SK-N-SH treated with all-trans-retinoic acid at 6 μM for 48 hours (cell line): ENCODE measurements around the gene TRIM24.

ENCODE experiments used
- ATAC-seq: fragments of 200-7000 bp; cut with Tn5 transposase; 3 replicates; pipeline ENCODE4 v1.9.1; 2020; ENCODE audit warnings: mild to moderate bottlenecking, moderate library complexity
- BACH2 ChIP-seq: fragments of 250-450 bp; sonication (Bioruptor Pico); IDR thresholded peaks from 2 replicates; pipeline ENCODE4 v1.9.0; 2021; ENCODE audit warnings: mild to moderate bottlenecking, borderline replicate concordance
- CSDC2 ChIP-seq: fragments of 250-450 bp; sonication (Bioruptor Pico); IDR thresholded peaks from 2 replicates; pipeline ENCODE4 v1.5.0; 2020; ENCODE audit warnings: mild to moderate bottlenecking, moderate library complexity
- ESRRG ChIP-seq: fragments of 250-450 bp; sonication (Bioruptor Pico); IDR thresholded peaks from 2 replicates; pipeline ENCODE4 v1.6.1; 2021; ENCODE audit warnings: mild to moderate bottlenecking
- GLIS3 ChIP-seq: fragments of 250-450 bp; sonication (Bioruptor Pico); IDR thresholded peaks from 2 replicates; pipeline ENCODE4 v1.5.0; 2020; ENCODE audit warnings: mild to moderate bottlenecking, moderate library complexity
- ISL1 ChIP-seq: fragments of 250-450 bp; sonication (Bioruptor Pico); IDR thresholded peaks from 2 replicates; pipeline ENCODE4 v2.1.2; 2022; ENCODE audit warnings: mild to moderate bottlenecking, moderate library complexity
- OSR1 ChIP-seq: fragments of 250-450 bp; sonication (Bioruptor Pico); IDR thresholded peaks from 2 replicates; pipeline ENCODE4 v1.8.0; 2022; ENCODE audit warnings: moderate library complexity, mild to moderate bottlenecking, inconsistent platforms
- RARB ChIP-seq: fragments of 250-450 bp; sonication (Bioruptor Pico); IDR thresholded peaks from 2 replicates; pipeline ENCODE4 v1.8.0; 2021; ENCODE audit warnings: mild to moderate bottlenecking, moderate library complexity
- SNAI2 ChIP-seq: fragments of 250-450 bp; sonication (Bioruptor Pico); IDR thresholded peaks from 2 replicates; pipeline ENCODE4 v1.5.0; 2020; ENCODE audit warnings: mild to moderate bottlenecking, moderate library complexity
- TCF4 ChIP-seq: fragments of 250-450 bp; sonication (Bioruptor Pico); IDR thresholded peaks from 2 replicates; pipeline ENCODE4 v1.8.0; 2021; ENCODE audit warnings: mild to moderate bottlenecking, moderate library complexity, borderline replicate concordance
- TOX ChIP-seq: fragments of 250-450 bp; sonication (Bioruptor Pico); IDR thresholded peaks from 2 replicates; pipeline ENCODE4 v1.8.0; 2021; ENCODE audit warnings: mild to moderate bottlenecking, moderate library complexity, borderline replicate concordance
- ZC3H10 ChIP-seq: fragments of 250-450 bp; sonication (Bioruptor Pico); IDR thresholded peaks from 2 replicates; pipeline ENCODE4 v1.5.1; 2021; ENCODE audit warnings: mild to moderate bottlenecking, moderate library complexity
- ZFP3 ChIP-seq: fragments of 250-450 bp; sonication (Bioruptor Pico); IDR thresholded peaks from 2 replicates; pipeline ENCODE4 v1.5.0; 2020; ENCODE audit warnings: mild to moderate bottlenecking, moderate library complexity
- ZFP30 ChIP-seq: fragments of 450-650 bp; formaldehyde crosslinking; IDR thresholded peaks from 2 replicates; pipeline ENCODE4 v1.5.0; 2022; ENCODE audit warnings: mild to moderate bottlenecking, moderate library complexity
- ZNF8 ChIP-seq: fragments of 450-650 bp; formaldehyde crosslinking; IDR thresholded peaks from 2 replicates; pipeline ENCODE4 v1.5.0; 2020; ENCODE audit warnings: mild to moderate bottlenecking, moderate library complexity
- TF ChIP-seq, protein P1 (sequence below): fragments of 250-450 bp; sonication (Bioruptor Pico); IDR thresholded peaks from 2 replicates; pipeline ENCODE4 v1.5.0; 2020; ENCODE audit warnings: mild to moderate bottlenecking, moderate library complexity
- TF ChIP-seq, protein P2 (sequence below): fragments of 250-450 bp; sonication (Bioruptor Pico); IDR thresholded peaks from 2 replicates; pipeline ENCODE4 v1.8.0; 2021; ENCODE audit warnings: low read depth, mild to moderate bottlenecking, moderate library complexity, borderline replicate concordance
- TF ChIP-seq, protein P3 (sequence below): fragments of 250-450 bp; sonication (Bioruptor Pico); IDR thresholded peaks from 2 replicates; pipeline ENCODE4 v1.5.1; 2021; ENCODE audit warnings: mild to moderate bottlenecking, moderate library complexity
- TF ChIP-seq, protein P4 (sequence below): fragments of 250-450 bp; sonication (Bioruptor Pico); IDR thresholded peaks from 2 replicates; pipeline ENCODE4 v1.8.0; 2020; ENCODE audit warnings: mild to moderate bottlenecking, moderate library complexity, borderline replicate concordance

Gene TRIM24

DNA sequence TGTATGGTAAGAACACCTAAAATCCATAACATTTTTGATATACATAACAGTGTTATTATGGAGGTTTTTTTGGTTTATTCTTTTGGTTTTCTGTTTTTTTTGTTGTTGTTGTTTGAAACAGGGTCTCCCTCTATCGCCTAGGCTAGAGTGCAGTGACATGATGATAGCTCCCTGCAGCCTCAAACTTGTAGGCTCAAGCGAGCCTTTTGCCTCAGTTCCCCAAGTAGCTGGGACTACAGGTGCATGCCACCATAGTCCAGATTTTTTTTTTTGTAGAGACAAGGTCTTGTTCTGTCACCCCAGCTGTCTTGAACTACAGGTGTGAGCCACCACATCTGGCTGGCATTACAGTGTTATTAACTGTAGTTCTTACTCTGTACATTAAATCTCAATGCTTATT is 83.7 kb downstream of the TRIM24 start:
- TF ChIP-seq GLIS3 (CRISPR knock-in tag) = no peak
- TF ChIP-seq SNAI2 (CRISPR knock-in tag) = no peak
- TF ChIP-seq RARB = no peak
- no peak for TF ChIP-seq ZC3H10 (CRISPR knock-in tag)
- no peak for TF ChIP-seq CSDC2 (CRISPR knock-in tag)
- TF ChIP-seq, protein P1, sequence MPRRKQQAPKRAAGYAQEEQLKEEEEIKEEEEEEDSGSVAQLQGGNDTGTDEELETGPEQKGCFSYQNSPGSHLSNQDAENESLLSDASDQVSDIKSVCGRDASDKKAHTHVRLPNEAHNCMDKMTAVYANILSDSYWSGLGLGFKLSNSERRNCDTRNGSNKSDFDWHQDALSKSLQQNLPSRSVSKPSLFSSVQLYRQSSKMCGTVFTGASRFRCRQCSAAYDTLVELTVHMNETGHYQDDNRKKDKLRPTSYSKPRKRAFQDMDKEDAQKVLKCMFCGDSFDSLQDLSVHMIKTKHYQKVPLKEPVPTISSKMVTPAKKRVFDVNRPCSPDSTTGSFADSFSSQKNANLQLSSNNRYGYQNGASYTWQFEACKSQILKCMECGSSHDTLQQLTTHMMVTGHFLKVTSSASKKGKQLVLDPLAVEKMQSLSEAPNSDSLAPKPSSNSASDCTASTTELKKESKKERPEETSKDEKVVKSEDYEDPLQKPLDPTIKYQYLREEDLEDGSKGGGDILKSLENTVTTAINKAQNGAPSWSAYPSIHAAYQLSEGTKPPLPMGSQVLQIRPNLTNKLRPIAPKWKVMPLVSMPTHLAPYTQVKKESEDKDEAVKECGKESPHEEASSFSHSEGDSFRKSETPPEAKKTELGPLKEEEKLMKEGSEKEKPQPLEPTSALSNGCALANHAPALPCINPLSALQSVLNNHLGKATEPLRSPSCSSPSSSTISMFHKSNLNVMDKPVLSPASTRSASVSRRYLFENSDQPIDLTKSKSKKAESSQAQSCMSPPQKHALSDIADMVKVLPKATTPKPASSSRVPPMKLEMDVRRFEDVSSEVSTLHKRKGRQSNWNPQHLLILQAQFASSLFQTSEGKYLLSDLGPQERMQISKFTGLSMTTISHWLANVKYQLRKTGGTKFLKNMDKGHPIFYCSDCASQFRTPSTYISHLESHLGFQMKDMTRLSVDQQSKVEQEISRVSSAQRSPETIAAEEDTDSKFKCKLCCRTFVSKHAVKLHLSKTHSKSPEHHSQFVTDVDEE (CRISPR knock-in tag) = no peak
- TF ChIP-seq, protein P2, sequence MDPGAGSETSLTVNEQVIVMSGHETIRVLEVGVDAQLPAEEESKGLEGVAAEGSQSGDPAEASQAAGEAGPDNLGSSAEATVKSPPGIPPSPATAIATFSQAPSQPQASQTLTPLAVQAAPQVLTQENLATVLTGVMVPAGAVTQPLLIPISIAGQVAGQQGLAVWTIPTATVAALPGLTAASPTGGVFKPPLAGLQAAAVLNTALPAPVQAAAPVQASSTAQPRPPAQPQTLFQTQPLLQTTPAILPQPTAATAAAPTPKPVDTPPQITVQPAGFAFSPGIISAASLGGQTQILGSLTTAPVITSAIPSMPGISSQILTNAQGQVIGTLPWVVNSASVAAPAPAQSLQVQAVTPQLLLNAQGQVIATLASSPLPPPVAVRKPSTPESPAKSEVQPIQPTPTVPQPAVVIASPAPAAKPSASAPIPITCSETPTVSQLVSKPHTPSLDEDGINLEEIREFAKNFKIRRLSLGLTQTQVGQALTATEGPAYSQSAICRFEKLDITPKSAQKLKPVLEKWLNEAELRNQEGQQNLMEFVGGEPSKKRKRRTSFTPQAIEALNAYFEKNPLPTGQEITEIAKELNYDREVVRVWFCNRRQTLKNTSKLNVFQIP (CRISPR knock-in tag) = no peak
- no peak for ATAC-seq

DNA sequence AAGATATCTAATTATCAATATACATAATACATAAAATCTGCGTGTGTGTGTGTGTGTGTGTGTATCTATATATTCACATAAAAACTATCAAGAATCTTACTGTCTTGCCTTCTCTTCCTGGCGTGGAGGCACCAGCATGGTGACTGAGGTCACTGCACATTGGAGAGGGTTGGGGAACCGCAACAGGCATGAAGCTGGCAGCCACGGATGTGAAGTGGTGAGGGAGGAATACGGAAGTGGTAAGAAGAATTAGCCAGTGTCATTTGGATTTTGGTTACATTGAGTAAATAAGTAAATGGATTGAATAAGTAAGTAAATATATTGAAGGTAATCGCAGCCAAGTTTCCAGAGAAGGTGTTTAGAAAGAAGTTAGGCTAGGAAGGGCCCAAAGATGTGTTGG is 85.1 kb downstream of the TRIM24 start:
- no peak for ATAC-seq
- no peak for TF ChIP-seq ESRRG (CRISPR knock-in tag)
- no peak for TF ChIP-seq OSR1 (CRISPR knock-in tag)
- TF ChIP-seq, protein P1 (CRISPR knock-in tag) = no peak
- TF ChIP-seq ISL1 (CRISPR knock-in tag) = no peak
- TF ChIP-seq, protein P3, sequence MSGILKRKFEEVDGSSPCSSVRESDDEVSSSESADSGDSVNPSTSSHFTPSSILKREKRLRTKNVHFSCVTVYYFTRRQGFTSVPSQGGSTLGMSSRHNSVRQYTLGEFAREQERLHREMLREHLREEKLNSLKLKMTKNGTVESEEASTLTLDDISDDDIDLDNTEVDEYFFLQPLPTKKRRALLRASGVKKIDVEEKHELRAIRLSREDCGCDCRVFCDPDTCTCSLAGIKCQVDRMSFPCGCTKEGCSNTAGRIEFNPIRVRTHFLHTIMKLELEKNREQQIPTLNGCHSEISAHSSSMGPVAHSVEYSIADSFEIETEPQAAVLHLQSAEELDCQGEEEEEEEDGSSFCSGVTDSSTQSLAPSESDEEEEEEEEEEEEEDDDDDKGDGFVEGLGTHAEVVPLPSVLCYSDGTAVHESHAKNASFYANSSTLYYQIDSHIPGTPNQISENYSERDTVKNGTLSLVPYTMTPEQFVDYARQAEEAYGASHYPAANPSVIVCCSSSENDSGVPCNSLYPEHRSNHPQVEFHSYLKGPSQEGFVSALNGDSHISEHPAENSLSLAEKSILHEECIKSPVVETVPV (CRISPR knock-in tag) = no peak
- no peak for TF ChIP-seq RARB
- no peak for TF ChIP-seq ZNF8 (CRISPR knock-in tag)
- TF ChIP-seq, protein P4, sequence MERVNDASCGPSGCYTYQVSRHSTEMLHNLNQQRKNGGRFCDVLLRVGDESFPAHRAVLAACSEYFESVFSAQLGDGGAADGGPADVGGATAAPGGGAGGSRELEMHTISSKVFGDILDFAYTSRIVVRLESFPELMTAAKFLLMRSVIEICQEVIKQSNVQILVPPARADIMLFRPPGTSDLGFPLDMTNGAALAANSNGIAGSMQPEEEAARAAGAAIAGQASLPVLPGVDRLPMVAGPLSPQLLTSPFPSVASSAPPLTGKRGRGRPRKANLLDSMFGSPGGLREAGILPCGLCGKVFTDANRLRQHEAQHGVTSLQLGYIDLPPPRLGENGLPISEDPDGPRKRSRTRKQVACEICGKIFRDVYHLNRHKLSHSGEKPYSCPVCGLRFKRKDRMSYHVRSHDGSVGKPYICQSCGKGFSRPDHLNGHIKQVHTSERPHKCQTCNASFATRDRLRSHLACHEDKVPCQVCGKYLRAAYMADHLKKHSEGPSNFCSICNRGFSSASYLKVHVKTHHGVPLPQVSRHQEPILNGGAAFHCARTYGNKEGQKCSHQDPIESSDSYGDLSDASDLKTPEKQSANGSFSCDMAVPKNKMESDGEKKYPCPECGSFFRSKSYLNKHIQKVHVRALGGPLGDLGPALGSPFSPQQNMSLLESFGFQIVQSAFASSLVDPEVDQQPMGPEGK = no peak
- no peak for TF ChIP-seq BACH2 (CRISPR knock-in tag)
- TF ChIP-seq TCF4 (CRISPR knock-in tag) = no peak
- no peak for TF ChIP-seq ZFP30
- TF ChIP-seq TOX (CRISPR knock-in tag) = no peak
- no peak for TF ChIP-seq ZFP3 (CRISPR knock-in tag)
- TF ChIP-seq, protein P2 (CRISPR knock-in tag) = no peak
